ENCODE data around the gene SEPTIN3.

SEPTIN3 gene

DNA sequence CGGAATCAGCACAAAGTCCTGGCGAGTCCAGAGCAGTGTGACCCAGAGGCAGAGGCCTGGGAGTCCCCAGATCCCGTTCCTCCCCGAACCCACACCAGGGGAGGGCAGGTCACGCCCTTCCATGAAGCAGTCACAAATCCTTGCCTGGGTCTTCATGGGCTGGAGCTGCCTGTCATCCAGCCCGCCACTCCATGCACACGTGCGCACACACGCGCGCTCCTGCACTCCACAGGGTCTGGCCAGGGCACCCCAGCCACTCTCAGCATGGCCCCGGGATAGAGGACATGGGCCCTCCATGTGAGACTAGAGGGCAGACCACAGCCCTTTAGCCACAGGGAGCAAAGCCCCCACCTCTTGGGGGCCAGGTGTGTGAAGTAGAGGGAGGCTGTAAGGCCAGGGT, 36.9 kb upstream of the SEPTIN3 start:
- Histone ChIP-seq H3K9ac (ENCODE audit: low read length) (no peak overlapping the region), H3K27ac (ENCODE audit: low read depth, low read length) (no peak overlapping the region), H3K36me3 (ENCODE audit: control insufficient read depth, insufficient read depth, low read length) (no peaks in the 10 kb centered on the region), H3K4me3 (ENCODE audit: low read length) (no peak overlapping the region), H3K4me1 (ENCODE audit: control insufficient read depth, insufficient read depth, low read length) (no peaks in the 10 kb centered on the region), H3K27me3 (ENCODE audit: control insufficient read depth, insufficient read depth, low read length) (no peaks in the 10 kb centered on the region)

DNA sequence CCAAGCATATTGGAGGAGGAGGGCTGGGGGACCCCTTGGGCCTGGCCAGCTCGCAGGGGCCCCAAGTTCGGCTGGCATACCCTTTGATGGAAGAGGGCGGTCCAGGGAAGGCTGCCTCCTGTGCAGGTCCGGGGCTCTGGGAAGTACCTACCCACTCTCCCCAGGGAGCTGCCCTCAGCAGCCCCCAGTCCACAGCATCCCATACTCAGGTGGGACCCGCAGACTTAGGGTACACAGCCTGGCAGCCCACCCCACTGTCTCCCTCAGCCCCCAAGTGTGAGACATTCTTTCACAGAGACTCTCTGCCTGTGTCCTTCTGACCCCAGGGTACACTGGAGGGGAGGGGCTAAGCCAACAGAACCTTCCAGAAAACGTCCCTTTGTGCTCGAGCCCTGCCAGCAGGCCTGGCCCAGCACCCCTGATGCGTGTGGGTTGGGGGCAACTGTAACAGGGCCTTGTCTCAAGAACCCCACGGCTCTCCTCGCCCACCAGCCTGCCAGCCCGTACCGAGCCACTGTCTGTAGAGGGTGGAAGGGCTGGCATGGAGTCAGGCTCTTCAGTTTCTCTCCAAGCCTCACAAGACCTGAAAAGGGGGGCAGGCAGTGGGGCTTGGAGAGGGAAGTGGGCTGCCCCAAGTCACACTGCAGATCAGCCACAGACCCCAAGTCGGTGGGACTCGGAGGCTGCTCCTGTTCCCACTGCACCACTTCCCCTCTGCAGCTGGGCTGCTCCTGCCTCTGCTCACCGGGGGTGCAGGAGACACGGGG, 35.6 kb upstream of the SEPTIN3 start:
- no peak overlapping the region for H3K9ac ChIP-seq (ENCODE audit: low read length)

GRCh38 chr22:41934284-41935014, 34.8 kb upstream of the SEPTIN3 start:
- Histone ChIP-seq H3K27ac (ENCODE audit: low read depth, low read length) (no peak overlapping the region), H3K4me1 (ENCODE audit: control insufficient read depth, insufficient read depth, low read length) (peaks cover 2% of the 10 kb centered on the region), H3K36me3 (ENCODE audit: control insufficient read depth, insufficient read depth, low read length) (no peaks in the 10 kb centered on the region), H3K9ac (ENCODE audit: low read length) (no peak overlapping the region), H3K4me3 (ENCODE audit: low read length) (no peak overlapping the region), H3K27me3 (ENCODE audit: control insufficient read depth, insufficient read depth, low read length) (no peaks in the 10 kb centered on the region)

More for the DNA sequence above, 35.6 kb upstream of the SEPTIN3 start:
- H3K36me3 ChIP-seq (ENCODE audit: control insufficient read depth, insufficient read depth, low read length) = no peaks in the 10 kb centered on the region
- H3K27me3 ChIP-seq (ENCODE audit: control insufficient read depth, insufficient read depth, low read length) = no peaks in the 10 kb centered on the region
- H3K4me3 ChIP-seq (ENCODE audit: low read length) = no peak overlapping the region
- H3K27ac ChIP-seq (ENCODE audit: low read depth, low read length) = no peak overlapping the region
- H3K4me1 ChIP-seq (ENCODE audit: control insufficient read depth, insufficient read depth, low read length) = no peaks in the 10 kb centered on the region

DNA sequence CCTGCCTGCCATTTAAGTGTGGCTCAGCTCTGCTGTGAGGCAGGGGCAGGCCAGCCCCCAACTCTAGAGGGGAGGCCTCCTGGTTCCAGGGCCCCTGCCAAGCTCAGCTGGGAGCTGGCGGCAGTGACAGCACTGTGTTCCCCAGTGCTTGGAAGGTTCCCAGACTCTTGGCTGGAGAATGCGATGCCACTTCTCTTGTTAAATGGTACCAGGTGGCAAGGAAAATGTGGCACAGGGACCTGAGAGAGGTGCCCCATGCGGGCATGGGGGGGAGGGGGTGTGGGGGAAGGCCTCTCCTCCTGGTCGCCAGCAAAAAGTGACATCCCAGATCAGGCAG, 34.3 kb upstream of the SEPTIN3 start:
- Histone ChIP-seq H3K27ac (ENCODE audit: low read depth, low read length) (no peak overlapping the region), H3K27me3 (ENCODE audit: control insufficient read depth, insufficient read depth, low read length) (no peaks in the 10 kb centered on the region), H3K9ac (ENCODE audit: low read length) (no peak overlapping the region), H3K4me1 (ENCODE audit: control insufficient read depth, insufficient read depth, low read length) (peaks cover 2% of the 10 kb centered on the region), H3K4me3 (ENCODE audit: low read length) (no peak overlapping the region), H3K36me3 (ENCODE audit: control insufficient read depth, insufficient read depth, low read length) (no peaks in the 10 kb centered on the region)

GRCh38 chr22:41935509-41935908, 33.7 kb upstream of the SEPTIN3 start:
- no peak overlapping the region for H3K9ac ChIP-seq (ENCODE audit: low read length)
- no peak overlapping the region for H3K4me3 ChIP-seq (ENCODE audit: low read length)
- H3K27ac ChIP-seq (ENCODE audit: low read depth, low read length) = no peak overlapping the region
- H3K4me1 ChIP-seq (ENCODE audit: control insufficient read depth, insufficient read depth, low read length) = peaks cover 2% of the 10 kb centered on the region
- H3K36me3 ChIP-seq (ENCODE audit: control insufficient read depth, insufficient read depth, low read length) = no peaks in the 10 kb centered on the region
- H3K27me3 ChIP-seq (ENCODE audit: control insufficient read depth, insufficient read depth, low read length) = no peaks in the 10 kb centered on the region

- no peak overlapping the region for H3K27ac ChIP-seq (ENCODE audit: low read depth, low read length)
- no peak overlapping the region for H3K4me3 ChIP-seq (ENCODE audit: low read length)
- no peak overlapping the region for H3K9ac ChIP-seq (ENCODE audit: low read length)
- no peaks in the 10 kb centered on the region for H3K27me3 ChIP-seq (ENCODE audit: control insufficient read depth, insufficient read depth, low read length)
- H3K36me3 ChIP-seq (ENCODE audit: control insufficient read depth, insufficient read depth, low read length) = no peaks in the 10 kb centered on the region
- H3K4me1 ChIP-seq (ENCODE audit: control insufficient read depth, insufficient read depth, low read length) = peaks cover 2% of the 10 kb centered on the region
Observed at GRCh38 chr22:41936894-41937169, 32.4 kb upstream of the SEPTIN3 start.

GRCh38 chr22:41939981-41940831, 29.0 kb upstream of the SEPTIN3 start:
- Histone ChIP-seq H3K9ac (ENCODE audit: low read length) (peak overlapping the region; percentile 52), H3K4me1 (ENCODE audit: control insufficient read depth, insufficient read depth, low read length) (peaks cover 2% of the 10 kb centered on the region), H3K4me3 (ENCODE audit: low read length) (peak overlapping the region; percentile 44), H3K27ac (ENCODE audit: low read depth, low read length) (no peak overlapping the region), H3K27me3 (ENCODE audit: control insufficient read depth, insufficient read depth, low read length) (no peaks in the 10 kb centered on the region), H3K36me3 (ENCODE audit: control insufficient read depth, insufficient read depth, low read length) (no peaks in the 10 kb centered on the region)

- no peaks in the 10 kb centered on the region for H3K36me3 ChIP-seq (ENCODE audit: control insufficient read depth, insufficient read depth, low read length)
- H3K4me3 ChIP-seq (ENCODE audit: low read length) = no peak overlapping the region
- no peaks in the 10 kb centered on the region for H3K27me3 ChIP-seq (ENCODE audit: control insufficient read depth, insufficient read depth, low read length)
- H3K4me1 ChIP-seq (ENCODE audit: control insufficient read depth, insufficient read depth, low read length) = peaks cover 4% of the 10 kb centered on the region
- no peak overlapping the region for H3K27ac ChIP-seq (ENCODE audit: low read depth, low read length)
- peak overlapping the region; percentile 6 for H3K9ac ChIP-seq (ENCODE audit: low read length)
Observed at GRCh38 chr22:41940832-41941765, 28.1 kb upstream of the SEPTIN3 start.

DNA sequence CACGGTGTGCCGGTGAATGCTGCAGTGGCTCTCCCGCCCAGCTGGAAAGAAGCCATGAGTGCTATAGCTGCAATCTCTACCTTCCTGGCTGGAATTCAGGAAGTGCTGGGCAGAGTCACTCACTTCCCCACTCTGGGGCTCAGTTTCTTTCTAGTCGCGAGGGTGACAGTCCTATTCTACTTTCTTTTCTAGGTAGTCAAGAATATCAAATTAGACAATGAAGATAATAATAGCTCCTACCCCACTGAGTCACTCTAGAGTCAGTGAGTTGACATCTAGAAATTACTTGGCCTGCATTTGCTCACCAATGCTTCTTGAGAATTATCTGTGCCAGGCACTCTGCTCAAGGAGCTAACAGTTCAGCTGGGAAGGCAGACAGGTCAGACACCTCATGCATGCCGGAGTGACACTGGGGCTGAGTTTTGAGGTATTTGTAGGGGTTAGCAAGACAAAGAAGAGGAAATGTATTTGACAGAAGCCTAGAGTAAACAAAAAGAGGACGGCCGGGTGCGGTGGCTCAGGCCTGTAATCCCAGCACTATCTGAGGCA, 25.5 kb upstream of the SEPTIN3 start:
- peaks cover 7% of the 10 kb centered on the region for H3K4me1 ChIP-seq (ENCODE audit: control insufficient read depth, insufficient read depth, low read length)
- H3K27me3 ChIP-seq (ENCODE audit: control insufficient read depth, insufficient read depth, low read length) = no peaks in the 10 kb centered on the region
- H3K36me3 ChIP-seq (ENCODE audit: control insufficient read depth, insufficient read depth, low read length) = no peaks in the 10 kb centered on the region
- H3K9ac ChIP-seq (ENCODE audit: low read length) = no peak overlapping the region
- H3K27ac ChIP-seq (ENCODE audit: low read depth, low read length) = no peak overlapping the region
- H3K4me3 ChIP-seq (ENCODE audit: low read length) = no peak overlapping the region

- Histone ChIP-seq H3K4me1 (ENCODE audit: control insufficient read depth, insufficient read depth, low read length) (peaks cover 5% of the 10 kb centered on the region), H3K4me3 (ENCODE audit: low read length) (peak within 1 kb of the TSS; percentile 80), H3K27ac (ENCODE audit: low read depth, low read length) (peak within 1 kb of the TSS; percentile 49), H3K9ac (ENCODE audit: low read length) (no peak within 1 kb of the TSS), H3K27me3 (ENCODE audit: control insufficient read depth, insufficient read depth, low read length) (no peaks in the 10 kb centered on the region), H3K36me3 (ENCODE audit: control insufficient read depth, insufficient read depth, low read length) (no peaks in the 10 kb centered on the region)
Observed at GRCh38 chr22:41946629-41947423, 22.4 kb upstream of the SEPTIN3 start, which contains the start of gene CENPM. Gene CENPM, minus strand, starts transcription at chr22:41947152. Its CDS starts 76 bp downstream, at chr22:41947076.

- Histone ChIP-seq H3K36me3 (ENCODE audit: control insufficient read depth, insufficient read depth, low read length) (no peaks in the 10 kb centered on the region), H3K4me1 (ENCODE audit: control insufficient read depth, insufficient read depth, low read length) (peaks cover 5% of the 10 kb centered on the region), H3K9ac (ENCODE audit: low read length) (no peak overlapping the region), H3K27ac (ENCODE audit: low read depth, low read length) (no peak overlapping the region), H3K4me3 (ENCODE audit: low read length) (peak overlapping the region; percentile 80), H3K27me3 (ENCODE audit: control insufficient read depth, insufficient read depth, low read length) (no peaks in the 10 kb centered on the region)
Observed at GRCh38 chr22:41947424-41948080, 21.7 kb upstream of the SEPTIN3 start.

Measured in rectal smooth muscle tissue (tissue), 1 donor.